ENCODE results near the gene C9orf43.

Gene C9orf43

GRCh38 chr9:113462781-113463286, 52.3 kb downstream of the C9orf43 start:
- TF ChIP-seq Cebpa-rat (IDR thresholded peaks at IDR 0.05): no peak
- Histone ChIP-seq H4K20me1 (no peaks in the 10 kb centered on the region), H3K4me1 (no peaks in the 10 kb centered on the region), H3K4me2 (no peak overlapping the region), H3K27me3 (no peaks in the 10 kb centered on the region), H3K36me3 (no peaks in the 10 kb centered on the region), H3K4me3 (no peak overlapping the region), H3K27ac (no peak overlapping the region), H3K9me3 (peaks cover 8% of the 10 kb centered on the region; the same call in 1 of the 2 replicates), H3K9ac (no peak overlapping the region)

- Histone ChIP-seq H3K9me3 (peaks cover 8% of the 10 kb centered on the region; the same call in 1 of the 2 replicates), H3K27me3 (no peaks in the 10 kb centered on the region), H3K4me3 (no peak within 1 kb of the TSS), H3K9ac (no peak within 1 kb of the TSS), H3K4me2 (no peak within 1 kb of the TSS), H3K4me1 (no peaks in the 10 kb centered on the region), H4K20me1 (no peaks in the 10 kb centered on the region), H3K36me3 (no peaks in the 10 kb centered on the region), H3K27ac (no peak within 1 kb of the TSS)
- no peak for TF ChIP-seq Cebpa-rat (IDR thresholded peaks at IDR 0.05)
These were observed 53.1 kb downstream of the C9orf43 start, which contains the start of gene RGS3 for GRCh38 chr9:113463418-113464285. Gene RGS3, plus strand, starts transcription at chr9:113463727. Its CDS starts 76 bp downstream, at chr9:113463803.

- Histone ChIP-seq H3K4me1 (no peaks in the 10 kb centered on the region), H3K27ac (no peak overlapping the region), H4K20me1 (no peaks in the 10 kb centered on the region), H3K4me2 (no peak overlapping the region), H3K9me3 (peaks cover 8% of the 10 kb centered on the region; the same call in 1 of the 2 replicates), H3K9ac (no peak overlapping the region), H3K36me3 (no peaks in the 10 kb centered on the region), H3K4me3 (no peak overlapping the region), H3K27me3 (no peaks in the 10 kb centered on the region)
- no peak for TF ChIP-seq Cebpa-rat (IDR thresholded peaks at IDR 0.05)
These were observed 53.7 kb downstream of the C9orf43 start for GRCh38 chr9:113464286-113464660.

- Histone ChIP-seq H3K9ac (no peak overlapping the region), H3K27ac (no peak overlapping the region), H3K27me3 (no peaks in the 10 kb centered on the region), H3K4me2 (no peak overlapping the region), H4K20me1 (no peaks in the 10 kb centered on the region), H3K4me1 (no peaks in the 10 kb centered on the region), H3K36me3 (no peaks in the 10 kb centered on the region), H3K4me3 (no peak overlapping the region), H3K9me3 (peaks cover 8% of the 10 kb centered on the region; the same call in 1 of the 2 replicates)
- TF ChIP-seq Cebpa-rat (IDR thresholded peaks at IDR 0.05): no peak
These were observed 55.1 kb downstream of the C9orf43 start for GRCh38 chr9:113465599-113466140.

GRCh38 chr9:113467183-113467582, 56.6 kb downstream of the C9orf43 start:
- no peaks in the 10 kb centered on the region for H3K27me3 ChIP-seq
- H4K20me1 ChIP-seq: no peaks in the 10 kb centered on the region
- no peak for TF ChIP-seq Cebpa-rat (IDR thresholded peaks at IDR 0.05)
- H3K36me3 ChIP-seq: no peaks in the 10 kb centered on the region
- peaks cover 8% of the 10 kb centered on the region; the same call in 1 of the 2 replicates for H3K9me3 ChIP-seq
- H3K4me1 ChIP-seq: no peaks in the 10 kb centered on the region
- H3K4me2 ChIP-seq: no peak overlapping the region
- H3K4me3 ChIP-seq: no peak overlapping the region
- no peak overlapping the region for H3K27ac ChIP-seq
- H3K9ac ChIP-seq: no peak overlapping the region

- Histone ChIP-seq H3K9me3 (peaks cover 8% of the 10 kb centered on the region; the same call in 1 of the 2 replicates), H3K36me3 (no peaks in the 10 kb centered on the region), H3K4me3 (no peak overlapping the region), H3K4me2 (no peak overlapping the region), H3K9ac (no peak overlapping the region), H3K27ac (no peak overlapping the region), H4K20me1 (no peaks in the 10 kb centered on the region), H3K27me3 (no peaks in the 10 kb centered on the region), H3K4me1 (no peaks in the 10 kb centered on the region)
- no peak for TF ChIP-seq Cebpa-rat (IDR thresholded peaks at IDR 0.05)
These were observed 58.3 kb downstream of the C9orf43 start for GRCh38 chr9:113468716-113469448.

- Histone ChIP-seq H4K20me1 (no peaks in the 10 kb centered on the region), H3K36me3 (no peaks in the 10 kb centered on the region), H3K27ac (no peak overlapping the region), H3K27me3 (no peaks in the 10 kb centered on the region), H3K4me1 (peaks cover 6% of the 10 kb centered on the region; the same call in 1 of the 2 replicates), H3K9me3 (peaks cover 8% of the 10 kb centered on the region; the same call in 1 of the 2 replicates), H3K4me3 (no peak overlapping the region), H3K4me2 (no peak overlapping the region), H3K9ac (no peak overlapping the region)
- no peak for TF ChIP-seq Cebpa-rat (IDR thresholded peaks at IDR 0.05)
These were observed 60.6 kb downstream of the C9orf43 start for GRCh38 chr9:113471143-113471542.

- no peak overlapping the region for H3K4me2 ChIP-seq
- no peak overlapping the region for H3K4me3 ChIP-seq
- no peaks in the 10 kb centered on the region for H3K27me3 ChIP-seq
- no peak overlapping the region for H3K9ac ChIP-seq
- no peaks in the 10 kb centered on the region for H4K20me1 ChIP-seq
- peaks cover 8% of the 10 kb centered on the region; the same call in 1 of the 2 replicates for H3K9me3 ChIP-seq
- no peak for TF ChIP-seq Cebpa-rat (IDR thresholded peaks at IDR 0.05)
- H3K27ac ChIP-seq: no peak overlapping the region
- peaks cover 9% of the 10 kb centered on the region; the same call in 1 of the 2 replicates for H3K4me1 ChIP-seq
- H3K36me3 ChIP-seq: no peaks in the 10 kb centered on the region
These were observed 61.0 kb downstream of the C9orf43 start for GRCh38 chr9:113471566-113471965.

- peaks cover 9% of the 10 kb centered on the region; the same call in 1 of the 2 replicates for H3K4me1 ChIP-seq
- H3K27me3 ChIP-seq: no peaks in the 10 kb centered on the region
- H3K9me3 ChIP-seq: peaks cover 6% of the 10 kb centered on the region; the same call in 1 of the 2 replicates
- H3K27ac ChIP-seq: no peak overlapping the region
- H3K36me3 ChIP-seq: no peaks in the 10 kb centered on the region
- TF ChIP-seq Cebpa-rat (IDR thresholded peaks at IDR 0.05): no peak
- no peak overlapping the region for H3K9ac ChIP-seq
- no peaks in the 10 kb centered on the region for H4K20me1 ChIP-seq
- H3K4me2 ChIP-seq: no peak overlapping the region
- no peak overlapping the region for H3K4me3 ChIP-seq
These were observed 61.7 kb downstream of the C9orf43 start for GRCh38 chr9:113472199-113472598.
